DOHH2 (cell line): ENCODE results near the gene PHLDB2.

Experiments
- H3F3A ChIP-seq: fragments of 200-600 bp; sonication (generic), shearing (Covaris generic); 2 replicates; pipeline ENCODE4 v1.6.0; 2016; ENCODE audit warnings: antibody characterized with exemption, mild to moderate bottlenecking; ENCODE audit not compliant: control insufficient read depth, insufficient read depth
- H3K27ac ChIP-seq: fragments of 200-600 bp; sonication (generic); 2 replicates; pipeline ENCODE4 v1.5.1; 2014; ENCODE audit warnings: low read depth, mild to moderate bottlenecking, low read length, moderate library complexity
- H3K27me3 ChIP-seq: fragments of 200-600 bp; sonication (generic); 2 replicates; pipeline ENCODE4 v1.6.1; 2014; ENCODE audit warnings: mild to moderate bottlenecking, low read length, mixed read lengths; ENCODE audit not compliant: control insufficient read depth
- H3K36me3 ChIP-seq: fragments of 200-600 bp; sonication (generic); 2 replicates; pipeline ENCODE4 v1.6.1; 2014; ENCODE audit warnings: mild to moderate bottlenecking, low read length, moderate library complexity, mixed read lengths; ENCODE audit not compliant: control insufficient read depth
- H3K4me1 ChIP-seq: fragments of 200-600 bp; sonication (generic); 2 replicates; pipeline ENCODE4 v1.6.1; 2014; ENCODE audit warnings: mild to moderate bottlenecking, low read length, mixed read lengths; ENCODE audit not compliant: control insufficient read depth
- H3K4me2 ChIP-seq: fragments of 200-600 bp; sonication (generic); 2 replicates; pipeline ENCODE4 v1.6.0; 2014; ENCODE audit warnings: mild to moderate bottlenecking, low read length, moderate library complexity
- H3K4me3 ChIP-seq: fragments of 200-600 bp; sonication (generic); 2 replicates; pipeline ENCODE4 v1.5.1; 2014; ENCODE audit warnings: mild to moderate bottlenecking, low read length, mixed read lengths
- H3K79me2 ChIP-seq: fragments of 200-600 bp; sonication (generic); 2 replicates; pipeline ENCODE4 v1.6.1; 2014; ENCODE audit warnings: mild to moderate bottlenecking, low read length, mixed read lengths; ENCODE audit not compliant: control insufficient read depth
- H3K9me2 ChIP-seq: fragments of 200-600 bp; sonication (generic); replicated peaks from 2 replicates; pipeline ENCODE4 v1.6.1; 2014; ENCODE audit warnings: mild to moderate bottlenecking, low read length, mixed read lengths; ENCODE audit not compliant: control insufficient read depth
- H3K9me3 ChIP-seq: fragments of 200-600 bp; sonication (generic); 2 replicates; pipeline ENCODE4 v1.6.1; 2014; ENCODE audit warnings: antibody characterized with exemption, low read length, mixed read lengths; ENCODE audit not compliant: control insufficient read depth, insufficient read depth
- H4K20me1 ChIP-seq: fragments of 200-600 bp; sonication (generic); 2 replicates; pipeline ENCODE4 v1.6.0; 2014; ENCODE audit warnings: low read depth, mild to moderate bottlenecking, antibody characterized with exemption, low read length, moderate library complexity; ENCODE audit not compliant: control insufficient read depth, insufficient read depth
- EZH2phosphoT487 ChIP-seq: fragments of 200-600 bp; sonication (generic); IDR thresholded peaks from 2 replicates; pipeline ENCODE4 v1.6.1; 2017; ENCODE audit warnings: borderline replicate concordance, mild to moderate bottlenecking, antibody characterized with exemption, low read length, moderate library complexity, mixed read lengths
- TF ChIP-seq, protein P1 (sequence below): fragments of 200-600 bp; sonication (generic); IDR thresholded peaks from one replicate; pipeline ENCODE4 v1.5.1; 2014; ENCODE audit warnings: antibody characterized with exemption, mild to moderate bottlenecking, low read depth, low read length; ENCODE audit not compliant: poor library complexity, severe bottlenecking

Gene PHLDB2

GRCh38 chr3:111932946-111933345 lies 73.9 kb downstream of the PHLDB2 start:
- H3K79me2 ChIP-seq, result no peaks in the 10 kb centered on the region
- H3K27me3 ChIP-seq, result peaks cover 9% of the 10 kb centered on the region; the same call in 1 of the 2 replicates
- no peaks in the 10 kb centered on the region for H3K4me1 ChIP-seq
- no peaks in the 10 kb centered on the region for H4K20me1 ChIP-seq
- no peaks in the 10 kb centered on the region for H3K36me3 ChIP-seq
- no peaks in the 10 kb centered on the region for H3F3A ChIP-seq
- TF ChIP-seq EZH2phosphoT487, result no peak
- TF ChIP-seq, protein P1, sequence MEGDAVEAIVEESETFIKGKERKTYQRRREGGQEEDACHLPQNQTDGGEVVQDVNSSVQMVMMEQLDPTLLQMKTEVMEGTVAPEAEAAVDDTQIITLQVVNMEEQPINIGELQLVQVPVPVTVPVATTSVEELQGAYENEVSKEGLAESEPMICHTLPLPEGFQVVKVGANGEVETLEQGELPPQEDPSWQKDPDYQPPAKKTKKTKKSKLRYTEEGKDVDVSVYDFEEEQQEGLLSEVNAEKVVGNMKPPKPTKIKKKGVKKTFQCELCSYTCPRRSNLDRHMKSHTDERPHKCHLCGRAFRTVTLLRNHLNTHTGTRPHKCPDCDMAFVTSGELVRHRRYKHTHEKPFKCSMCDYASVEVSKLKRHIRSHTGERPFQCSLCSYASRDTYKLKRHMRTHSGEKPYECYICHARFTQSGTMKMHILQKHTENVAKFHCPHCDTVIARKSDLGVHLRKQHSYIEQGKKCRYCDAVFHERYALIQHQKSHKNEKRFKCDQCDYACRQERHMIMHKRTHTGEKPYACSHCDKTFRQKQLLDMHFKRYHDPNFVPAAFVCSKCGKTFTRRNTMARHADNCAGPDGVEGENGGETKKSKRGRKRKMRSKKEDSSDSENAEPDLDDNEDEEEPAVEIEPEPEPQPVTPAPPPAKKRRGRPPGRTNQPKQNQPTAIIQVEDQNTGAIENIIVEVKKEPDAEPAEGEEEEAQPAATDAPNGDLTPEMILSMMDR, result no peak
- H3K4me2 ChIP-seq, result no peak overlapping the region
- no peak overlapping the region for H3K4me3 ChIP-seq
- no peaks in the 10 kb centered on the region for H3K9me2 ChIP-seq
- no peaks in the 10 kb centered on the region for H3K9me3 ChIP-seq
- H3K27ac ChIP-seq, result no peak overlapping the region

GRCh38 chr3:111936191-111936841 lies 77.3 kb downstream of the PHLDB2 start:
- Histone ChIP-seq H3F3A (no peaks in the 10 kb centered on the region), H3K27me3 (peaks cover 9% of the 10 kb centered on the region; the same call in 1 of the 2 replicates), H3K9me3 (no peaks in the 10 kb centered on the region), H3K79me2 (no peaks in the 10 kb centered on the region), H3K4me3 (no peak overlapping the region), H4K20me1 (no peaks in the 10 kb centered on the region), H3K4me1 (no peaks in the 10 kb centered on the region), H3K9me2 (no peaks in the 10 kb centered on the region), H3K4me2 (no peak overlapping the region), H3K27ac (no peak overlapping the region), H3K36me3 (no peaks in the 10 kb centered on the region)
- no peak for TF ChIP-seq EZH2phosphoT487
- TF ChIP-seq, protein P1, result no peak

DNA sequence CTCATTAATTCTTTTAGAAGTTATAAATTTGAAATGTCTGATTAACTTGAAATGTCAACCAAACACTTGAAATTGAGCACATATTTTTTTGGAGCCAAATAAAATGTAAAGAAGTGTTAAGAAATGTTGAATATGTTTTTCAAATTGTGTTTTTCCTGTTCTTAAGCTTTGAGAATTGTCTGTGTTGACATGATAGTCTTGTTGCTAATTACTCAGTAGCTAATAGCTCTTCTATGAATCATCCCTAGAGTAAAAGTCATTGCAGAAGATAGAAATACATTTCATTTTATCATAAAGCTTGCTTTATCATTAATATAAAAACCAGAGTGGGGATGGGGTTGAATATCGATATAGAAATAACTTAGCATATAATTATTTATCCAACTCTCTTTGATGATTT lies 77.9 kb downstream of the PHLDB2 start:
- H3K27ac ChIP-seq, result no peak overlapping the region
- H3K79me2 ChIP-seq, result no peaks in the 10 kb centered on the region
- H3K4me2 ChIP-seq, result no peak overlapping the region
- TF ChIP-seq EZH2phosphoT487, result no peak
- TF ChIP-seq, protein P1, result no peak
- H4K20me1 ChIP-seq, result no peaks in the 10 kb centered on the region
- H3K4me3 ChIP-seq, result no peak overlapping the region
- no peaks in the 10 kb centered on the region for H3K36me3 ChIP-seq
- no peaks in the 10 kb centered on the region for H3K4me1 ChIP-seq
- H3K9me2 ChIP-seq, result no peaks in the 10 kb centered on the region
- H3F3A ChIP-seq, result no peaks in the 10 kb centered on the region
- H3K9me3 ChIP-seq, result no peaks in the 10 kb centered on the region
- H3K27me3 ChIP-seq, result peaks cover 6% of the 10 kb centered on the region; the same call in 1 of the 2 replicates
